ENCODE results near the gene SERF2. TPM values are rescaled to one million over a fixed set of nuclear protein-coding genes. Genes with fewer than 3 reads are reported as not detected.
"Not testable (repeated sequence)": the region's sequence is repeated elsewhere in the genome, so short reads cannot be mapped to it uniquely, and the experiment has no call there.

SERF2 gene
- total and polyA plus RNA-seq, 8 donors: 501 to 1,311 (median 566) TPM

DNA sequence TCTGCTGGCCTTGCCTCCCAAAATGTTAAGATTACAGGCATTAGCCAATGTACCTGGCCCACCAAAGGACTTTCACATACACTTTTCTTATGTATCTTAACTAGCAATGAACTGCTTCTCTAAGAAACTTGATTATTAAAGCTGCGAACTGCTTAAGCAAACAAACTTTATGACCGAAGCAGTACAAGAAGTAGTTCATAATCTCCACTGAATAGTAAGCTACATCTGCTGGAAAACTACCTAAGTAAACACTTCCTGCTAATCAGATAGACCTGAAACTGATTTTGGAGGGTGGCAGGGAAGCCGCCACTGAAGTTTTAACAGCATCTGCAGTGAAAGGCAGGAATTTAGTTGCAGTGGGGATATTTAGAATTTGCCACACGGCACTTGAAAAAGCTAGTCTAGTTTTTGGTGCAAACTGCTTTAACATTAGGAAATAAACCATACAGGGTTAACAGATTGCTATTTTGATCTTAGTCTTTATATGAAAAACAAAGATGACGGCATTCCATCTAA is 16.4 kb downstream of the SERF2 start:
- TF ChIP-seq, protein P1, sequence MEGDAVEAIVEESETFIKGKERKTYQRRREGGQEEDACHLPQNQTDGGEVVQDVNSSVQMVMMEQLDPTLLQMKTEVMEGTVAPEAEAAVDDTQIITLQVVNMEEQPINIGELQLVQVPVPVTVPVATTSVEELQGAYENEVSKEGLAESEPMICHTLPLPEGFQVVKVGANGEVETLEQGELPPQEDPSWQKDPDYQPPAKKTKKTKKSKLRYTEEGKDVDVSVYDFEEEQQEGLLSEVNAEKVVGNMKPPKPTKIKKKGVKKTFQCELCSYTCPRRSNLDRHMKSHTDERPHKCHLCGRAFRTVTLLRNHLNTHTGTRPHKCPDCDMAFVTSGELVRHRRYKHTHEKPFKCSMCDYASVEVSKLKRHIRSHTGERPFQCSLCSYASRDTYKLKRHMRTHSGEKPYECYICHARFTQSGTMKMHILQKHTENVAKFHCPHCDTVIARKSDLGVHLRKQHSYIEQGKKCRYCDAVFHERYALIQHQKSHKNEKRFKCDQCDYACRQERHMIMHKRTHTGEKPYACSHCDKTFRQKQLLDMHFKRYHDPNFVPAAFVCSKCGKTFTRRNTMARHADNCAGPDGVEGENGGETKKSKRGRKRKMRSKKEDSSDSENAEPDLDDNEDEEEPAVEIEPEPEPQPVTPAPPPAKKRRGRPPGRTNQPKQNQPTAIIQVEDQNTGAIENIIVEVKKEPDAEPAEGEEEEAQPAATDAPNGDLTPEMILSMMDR (IDR thresholded peaks at IDR 0.05): no peak
- DNase-seq (no peak), ATAC-seq (no peak)
- H3K36me3 ChIP-seq: peaks cover 0 to 100% of the 10 kb centered on the region in 2 donors
- peaks cover 0 to 11% of the 10 kb centered on the region in 2 donors for H3K4me1 ChIP-seq
- H3K27me3 ChIP-seq: no peaks in the 10 kb centered on the region
- no peaks in the 10 kb centered on the region for H3K9me3 ChIP-seq
- peak overlapping the region in 1 of 2 donors; percentile 48 for H3K27ac ChIP-seq
- H3K4me3 ChIP-seq: no peak overlapping the region
- intact Hi-C loops (cut with DNase I): no loop called here

DNA sequence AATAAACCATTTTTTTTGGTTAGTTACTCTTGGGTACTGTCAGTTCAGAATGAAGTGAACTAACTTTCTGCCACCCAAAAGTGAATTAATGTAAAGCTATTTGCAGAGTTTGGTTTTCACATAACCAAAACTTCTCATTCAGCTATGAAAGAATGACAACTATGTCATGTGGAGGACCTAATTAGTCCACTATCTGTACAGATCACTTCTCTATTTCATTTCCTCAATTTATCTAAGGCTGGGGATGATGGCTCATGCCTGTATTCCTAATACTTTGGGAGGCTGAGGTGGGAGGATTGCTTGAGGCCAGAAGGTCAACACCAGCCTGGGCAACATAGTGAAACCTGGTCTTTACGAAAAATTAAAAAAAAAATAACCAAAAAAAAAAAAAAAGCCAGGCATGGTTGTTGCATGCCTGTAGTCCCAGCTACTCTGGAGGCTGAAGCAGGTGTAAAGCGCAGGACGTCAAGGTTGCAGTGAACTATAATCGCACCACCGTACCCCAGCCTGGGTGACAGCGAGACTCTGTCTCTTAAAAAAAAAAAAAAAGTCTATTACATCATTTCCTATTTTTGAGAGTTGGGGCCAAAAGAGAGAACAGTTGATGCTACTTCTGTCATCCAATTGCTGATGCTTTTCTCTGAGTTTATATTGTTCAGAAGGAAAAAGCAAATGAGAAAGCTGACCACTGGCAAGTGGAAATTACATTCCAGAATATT is 17.0 kb downstream of the SERF2 start:
- ATAC-seq (peak; percentile 49), DNase-seq (peak in 1 of 4 donors; percentile 11)
- Histone ChIP-seq H3K27me3 (no peaks in the 10 kb centered on the region), H3K27ac (peak overlapping the region in 1 of 2 donors; percentile 48), H3K36me3 (peaks cover 0 to 100% of the 10 kb centered on the region in 2 donors), H3K4me3 (no peak overlapping the region), H3K4me1 (peaks cover 0 to 11% of the 10 kb centered on the region in 2 donors), H3K9me3 (no peaks in the 10 kb centered on the region)
- intact Hi-C loops (cut with DNase I): no loop called here
- TF ChIP-seq, protein P1 (IDR thresholded peaks at IDR 0.05): no peak

DNA sequence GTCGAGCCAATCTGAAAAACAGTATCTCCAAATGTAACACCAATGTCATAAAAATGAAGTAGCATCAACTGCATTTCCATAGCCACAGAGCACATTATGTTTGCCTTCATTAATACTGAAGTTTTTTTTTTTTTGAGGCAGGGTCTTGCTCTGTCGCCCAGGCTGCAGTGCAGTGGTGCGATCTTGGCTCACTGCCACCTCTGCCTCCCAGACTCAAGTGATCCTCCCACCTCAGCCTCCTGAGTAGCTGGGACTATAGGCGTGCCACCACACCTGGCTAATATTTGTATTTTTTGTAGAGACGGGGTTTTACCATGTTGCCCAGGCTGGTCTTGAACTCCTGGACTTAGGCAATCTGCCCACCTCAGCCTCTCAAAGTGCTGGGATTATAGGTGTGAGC is 22.9 kb downstream of the SERF2 start:
- H3K27ac ChIP-seq; DNase-seq; H3K9me3 ChIP-seq; H3K4me1 ChIP-seq; intact Hi-C loops (cut with DNase I); H3K27me3 ChIP-seq; ATAC-seq; H3K4me3 ChIP-seq: not testable (repeated sequence)
- peaks cover 0 to 73% of the 10 kb centered on the region in 2 donors for H3K36me3 ChIP-seq

DNA sequence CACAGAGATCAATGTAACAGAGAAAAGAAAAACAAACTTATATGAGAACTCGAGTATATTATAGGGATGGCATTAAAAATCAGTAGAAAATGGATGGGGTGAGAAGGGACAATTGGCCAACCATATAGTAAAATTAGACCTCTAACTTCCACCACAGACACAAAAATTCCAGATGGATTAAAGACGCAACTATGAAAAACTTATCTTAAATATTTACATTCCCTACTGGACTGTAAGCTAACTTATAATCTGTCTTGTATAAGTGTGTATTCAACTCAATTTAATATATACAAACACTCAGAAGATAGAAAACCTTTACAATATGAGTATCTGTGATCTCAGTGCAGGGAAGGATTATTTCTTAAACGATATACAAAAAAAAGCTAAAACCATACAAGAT is 29.4 kb downstream of the SERF2 start:
- intact Hi-C loops (cut with DNase I): no loop called here
- no peaks in the 10 kb centered on the region for H3K9me3 ChIP-seq
- H3K27me3 ChIP-seq: no peaks in the 10 kb centered on the region
- H3K4me3 ChIP-seq: no peak overlapping the region
- H3K4me1 ChIP-seq: peaks cover 13 to 47% of the 10 kb centered on the region in 2 donors
- DNase-seq (no peak), ATAC-seq (no peak)
- peaks cover 0 to 8% of the 10 kb centered on the region in 2 donors for H3K36me3 ChIP-seq
- no peak overlapping the region for H3K27ac ChIP-seq
- TF ChIP-seq, protein P1 (IDR thresholded peaks at IDR 0.05): no peak

DNA sequence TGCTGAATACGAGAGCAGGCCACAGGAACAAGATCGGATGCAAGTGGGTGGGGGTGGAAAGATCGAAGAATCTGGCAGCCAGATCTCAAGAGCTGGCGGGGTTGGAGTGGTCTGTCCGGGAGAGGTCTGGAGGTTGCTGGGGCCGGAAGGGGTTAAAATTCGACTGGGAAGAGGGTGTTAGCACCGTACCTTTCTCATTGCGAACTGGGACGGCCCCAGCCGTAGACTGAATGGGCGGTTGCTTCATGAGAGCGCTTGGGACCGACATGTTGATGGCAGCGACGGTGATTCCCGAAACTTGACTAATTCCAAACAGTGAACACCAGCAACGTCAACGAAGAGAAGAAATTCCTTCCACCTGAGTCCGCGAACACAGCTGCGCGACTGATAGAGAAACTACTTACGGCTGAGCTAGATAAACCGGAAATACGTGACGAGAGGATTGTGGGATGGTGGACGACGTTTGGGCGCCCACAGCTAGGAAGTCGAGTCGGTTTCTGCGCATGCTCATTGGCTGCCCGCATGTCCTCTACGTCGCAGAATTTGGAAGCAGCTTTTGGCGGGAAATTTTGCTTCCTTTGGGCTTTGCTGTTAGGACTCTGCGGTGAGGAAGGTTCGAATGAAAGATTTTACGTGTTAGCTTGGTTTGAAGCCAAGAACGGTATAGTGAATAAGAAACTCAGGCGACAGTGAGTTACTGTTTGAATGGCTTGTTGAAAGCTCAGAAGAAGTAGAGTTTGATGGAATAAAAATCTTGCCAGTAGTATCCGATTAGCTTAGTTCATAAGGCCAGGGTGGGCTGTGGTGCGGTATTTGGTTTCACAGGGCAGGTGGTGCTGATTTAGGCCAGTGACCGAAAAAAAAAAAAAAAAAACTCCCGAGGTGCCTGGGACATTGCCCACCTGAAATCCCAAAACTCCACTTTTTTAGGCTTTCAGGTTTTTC is 32.5 kb downstream of the SERF2 start, which contains the start of gene MFAP1:
MFAP1 (minus strand) TSS at position 389 of the 945 bp plus-strand sequence; CDS start at position 268, 121 bp downstream.
- peak within 1 kb of the TSS; percentile 92 to 94 for H3K27ac ChIP-seq
- ATAC-seq: peak; percentile 89
- H3K27me3 ChIP-seq: no peaks in the 10 kb centered on the region
- TF ChIP-seq, protein P1 (IDR thresholded peaks at IDR 0.05): no peak
- H3K36me3 ChIP-seq: no peaks in the 10 kb centered on the region
- intact Hi-C loops (cut with DNase I): no loop called here
- no peaks in the 10 kb centered on the region for H3K9me3 ChIP-seq
- peak; percentile 93 to 98 (median 95) for DNase-seq
- peak within 1 kb of the TSS; percentile 62 to 81 for H3K4me3 ChIP-seq
- H3K4me1 ChIP-seq: peaks cover 19 to 73% of the 10 kb centered on the region in 2 donors

DNA sequence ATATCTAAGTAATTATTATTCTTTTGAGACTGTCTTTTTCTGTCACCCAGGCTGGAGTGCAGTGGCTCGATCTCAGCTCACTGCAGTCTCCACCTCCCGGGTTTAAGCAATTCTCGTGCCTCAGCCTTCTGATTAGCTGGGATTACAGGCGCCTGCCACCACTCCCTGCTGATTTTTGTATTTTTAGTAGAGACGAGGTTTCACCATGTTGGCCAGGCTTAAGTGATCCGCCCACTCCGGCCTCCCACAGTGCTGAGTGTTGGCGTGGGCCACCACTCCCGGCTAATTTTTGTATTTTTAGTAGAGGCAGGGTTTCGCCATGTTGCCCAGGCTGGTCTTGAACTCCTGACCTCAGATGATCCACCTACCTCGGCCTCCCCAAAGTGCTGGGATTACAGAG is 33.2 kb downstream of the SERF2 start:
- H3K9me3 ChIP-seq; H3K4me3 ChIP-seq; DNase-seq; H3K36me3 ChIP-seq; H3K27ac ChIP-seq; H3K27me3 ChIP-seq; ATAC-seq; intact Hi-C loops (cut with DNase I): not testable (repeated sequence)
- H3K4me1 ChIP-seq: peaks cover 19 to 71% of the 10 kb centered on the region in 2 donors

Measured in left lung (tissue), 10 donors.